ENCODE results near the gene PRKN. TPM values are rescaled to one million over a fixed set of nuclear protein-coding genes. Genes with fewer than 3 reads are reported as not detected.
A peak's percentile ranks its signal among the peaks of the same experiment; 100 is the strongest.

PRKN gene
- total RNA-seq = 2.6 TPM

- TF ChIP-seq, protein P1, sequence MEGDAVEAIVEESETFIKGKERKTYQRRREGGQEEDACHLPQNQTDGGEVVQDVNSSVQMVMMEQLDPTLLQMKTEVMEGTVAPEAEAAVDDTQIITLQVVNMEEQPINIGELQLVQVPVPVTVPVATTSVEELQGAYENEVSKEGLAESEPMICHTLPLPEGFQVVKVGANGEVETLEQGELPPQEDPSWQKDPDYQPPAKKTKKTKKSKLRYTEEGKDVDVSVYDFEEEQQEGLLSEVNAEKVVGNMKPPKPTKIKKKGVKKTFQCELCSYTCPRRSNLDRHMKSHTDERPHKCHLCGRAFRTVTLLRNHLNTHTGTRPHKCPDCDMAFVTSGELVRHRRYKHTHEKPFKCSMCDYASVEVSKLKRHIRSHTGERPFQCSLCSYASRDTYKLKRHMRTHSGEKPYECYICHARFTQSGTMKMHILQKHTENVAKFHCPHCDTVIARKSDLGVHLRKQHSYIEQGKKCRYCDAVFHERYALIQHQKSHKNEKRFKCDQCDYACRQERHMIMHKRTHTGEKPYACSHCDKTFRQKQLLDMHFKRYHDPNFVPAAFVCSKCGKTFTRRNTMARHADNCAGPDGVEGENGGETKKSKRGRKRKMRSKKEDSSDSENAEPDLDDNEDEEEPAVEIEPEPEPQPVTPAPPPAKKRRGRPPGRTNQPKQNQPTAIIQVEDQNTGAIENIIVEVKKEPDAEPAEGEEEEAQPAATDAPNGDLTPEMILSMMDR (IDR thresholded peaks at IDR 0.05) = no peak
- H3K27me3 ChIP-seq = no peaks in the 10 kb centered on the region
- H3K36me3 ChIP-seq = no peaks in the 10 kb centered on the region
- peaks cover 0 to 5% of the 10 kb centered on the region in 2 donors for H3K9me3 ChIP-seq
- peak within 1 kb of the TSS; percentile 74 to 100 for H3K4me3 ChIP-seq
- peaks cover 0 to 3% of the 10 kb centered on the region in 2 donors for H3K4me1 ChIP-seq
- H3K27ac ChIP-seq = peak within 1 kb of the TSS; percentile 76 to 77
- DNase-seq (ENCODE audit: low spot score in 2 of 2) = peak; percentile 94 to 100
- intact Hi-C loops (cut with DNase I) = loop anchor here (5.0 to 10.0 kb wide), 6 partner anchors 607 to 1735 kb away; partner anchors contain the start of genes AGPAT4, MAP3K4 and QKI
Observed at GRCh38 chr6:162727322-162728182, at the start of gene PRKN, which contains the start of gene PACRG. PRKN (minus strand) TSS chr6:162727766. PACRG (plus strand) TSS chr6:162727974.

- Histone ChIP-seq H3K36me3 (no peaks in the 10 kb centered on the region), H3K4me1 (no peaks in the 10 kb centered on the region), H3K27me3 (no peaks in the 10 kb centered on the region), H3K9me3 (peaks cover 0 to 5% of the 10 kb centered on the region in 2 donors), H3K27ac (no peak overlapping the region), H3K4me3 (no peak overlapping the region)
- intact Hi-C loops (cut with DNase I) = no loop called here
- TF ChIP-seq, protein P1 (IDR thresholded peaks at IDR 0.05) = no peak
- DNase-seq (ENCODE audit: low spot score in 2 of 2) = no peak
Observed at GRCh38 chr6:162777091-162777490, 49.5 kb upstream of the PRKN start.

GRCh38 chr6:162773996-162774395, 46.4 kb upstream of the PRKN start:
- H3K9me3 ChIP-seq = no peaks in the 10 kb centered on the region
- DNase-seq (ENCODE audit: low spot score in 2 of 2) = no peak
- intact Hi-C loops (cut with DNase I) = no loop called here
- no peak overlapping the region for H3K27ac ChIP-seq
- H3K36me3 ChIP-seq = no peaks in the 10 kb centered on the region
- no peaks in the 10 kb centered on the region for H3K4me1 ChIP-seq
- TF ChIP-seq, protein P1 (IDR thresholded peaks at IDR 0.05) = no peak
- H3K27me3 ChIP-seq = no peaks in the 10 kb centered on the region
- no peak overlapping the region for H3K4me3 ChIP-seq

DNA sequence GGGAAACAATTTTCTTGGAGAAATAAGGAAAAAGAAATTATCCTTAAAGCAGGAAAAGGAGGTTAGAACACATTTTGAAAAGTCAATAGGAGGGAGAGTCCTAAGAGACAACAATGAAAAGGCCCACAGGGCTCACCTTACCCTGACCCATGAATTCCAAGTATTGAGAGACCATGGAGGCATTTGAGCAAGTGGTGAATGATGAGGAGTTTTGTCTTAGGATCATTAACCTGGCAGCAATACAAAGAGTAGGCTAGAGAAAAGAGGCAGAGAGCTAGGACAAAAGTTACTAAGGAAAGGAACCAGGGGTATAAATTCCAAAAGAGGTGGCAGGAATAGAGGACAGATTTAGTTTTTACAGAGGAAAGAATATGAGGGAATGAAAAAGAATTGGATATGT, 44.9 kb upstream of the PRKN start:
- no peaks in the 10 kb centered on the region for H3K36me3 ChIP-seq
- no peaks in the 10 kb centered on the region for H3K9me3 ChIP-seq
- no peak overlapping the region for H3K4me3 ChIP-seq
- no peaks in the 10 kb centered on the region for H3K4me1 ChIP-seq
- intact Hi-C loops (cut with DNase I) = no loop called here
- no peak overlapping the region for H3K27ac ChIP-seq
- no peak for DNase-seq (ENCODE audit: low spot score in 2 of 2)
- TF ChIP-seq, protein P1 (IDR thresholded peaks at IDR 0.05) = no peak
- no peaks in the 10 kb centered on the region for H3K27me3 ChIP-seq

- H3K9me3 ChIP-seq = no peaks in the 10 kb centered on the region
- no peak for DNase-seq (ENCODE audit: low spot score in 2 of 2)
- TF ChIP-seq, protein P1 (IDR thresholded peaks at IDR 0.05) = no peak
- no peak overlapping the region for H3K4me3 ChIP-seq
- intact Hi-C loops (cut with DNase I) = no loop called here
- no peaks in the 10 kb centered on the region for H3K4me1 ChIP-seq
- H3K27me3 ChIP-seq = no peaks in the 10 kb centered on the region
- no peak overlapping the region for H3K27ac ChIP-seq
- no peaks in the 10 kb centered on the region for H3K36me3 ChIP-seq
Observed at GRCh38 chr6:162770955-162771354, 43.4 kb upstream of the PRKN start.
